ENCODE results near the gene STAG2. TPM values are rescaled to one million over a fixed set of nuclear protein-coding genes. Genes with fewer than 3 reads are reported as not detected.

STAG2 gene
- total RNA-seq, 4 donors from 2014 or later = 75.5 to 91.6 (median 84.4) TPM

DNA sequence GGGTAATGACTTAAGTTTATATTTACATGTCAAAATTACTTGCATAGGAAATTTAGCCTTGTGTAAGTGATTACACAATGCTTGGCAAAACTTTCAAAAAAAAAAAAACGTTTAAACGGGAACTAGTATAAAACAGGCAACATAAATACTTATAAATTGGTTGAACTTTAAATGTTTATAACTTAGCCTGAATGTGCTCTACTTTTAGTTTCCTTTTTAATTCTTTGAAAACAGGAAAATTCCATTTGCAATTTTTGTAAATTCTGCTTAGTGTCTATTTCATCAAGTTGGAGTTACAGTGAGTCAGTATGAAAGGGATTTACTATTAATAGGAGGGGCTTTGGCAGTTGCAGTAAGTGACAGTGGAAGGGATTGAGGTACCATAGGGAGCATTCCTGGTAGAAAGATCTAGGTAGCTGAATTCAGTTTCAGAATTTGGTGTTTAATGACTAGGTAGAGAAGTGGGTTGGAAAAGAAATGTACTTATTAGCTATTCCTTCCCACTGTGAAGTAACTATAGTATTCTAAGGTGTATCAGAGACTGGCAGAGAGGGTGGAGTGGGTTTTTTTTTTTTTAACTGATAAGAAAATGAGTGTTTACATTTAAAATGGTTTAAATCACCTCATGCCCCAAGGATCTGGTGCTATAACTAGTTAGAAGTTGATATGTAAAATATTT, 2.8 kb downstream of the STAG2 start:
- TF ChIP-seq, protein P1, sequence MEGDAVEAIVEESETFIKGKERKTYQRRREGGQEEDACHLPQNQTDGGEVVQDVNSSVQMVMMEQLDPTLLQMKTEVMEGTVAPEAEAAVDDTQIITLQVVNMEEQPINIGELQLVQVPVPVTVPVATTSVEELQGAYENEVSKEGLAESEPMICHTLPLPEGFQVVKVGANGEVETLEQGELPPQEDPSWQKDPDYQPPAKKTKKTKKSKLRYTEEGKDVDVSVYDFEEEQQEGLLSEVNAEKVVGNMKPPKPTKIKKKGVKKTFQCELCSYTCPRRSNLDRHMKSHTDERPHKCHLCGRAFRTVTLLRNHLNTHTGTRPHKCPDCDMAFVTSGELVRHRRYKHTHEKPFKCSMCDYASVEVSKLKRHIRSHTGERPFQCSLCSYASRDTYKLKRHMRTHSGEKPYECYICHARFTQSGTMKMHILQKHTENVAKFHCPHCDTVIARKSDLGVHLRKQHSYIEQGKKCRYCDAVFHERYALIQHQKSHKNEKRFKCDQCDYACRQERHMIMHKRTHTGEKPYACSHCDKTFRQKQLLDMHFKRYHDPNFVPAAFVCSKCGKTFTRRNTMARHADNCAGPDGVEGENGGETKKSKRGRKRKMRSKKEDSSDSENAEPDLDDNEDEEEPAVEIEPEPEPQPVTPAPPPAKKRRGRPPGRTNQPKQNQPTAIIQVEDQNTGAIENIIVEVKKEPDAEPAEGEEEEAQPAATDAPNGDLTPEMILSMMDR (IDR thresholded peaks at IDR 0.05; ENCODE audit: low read depth) = no peak

DNA sequence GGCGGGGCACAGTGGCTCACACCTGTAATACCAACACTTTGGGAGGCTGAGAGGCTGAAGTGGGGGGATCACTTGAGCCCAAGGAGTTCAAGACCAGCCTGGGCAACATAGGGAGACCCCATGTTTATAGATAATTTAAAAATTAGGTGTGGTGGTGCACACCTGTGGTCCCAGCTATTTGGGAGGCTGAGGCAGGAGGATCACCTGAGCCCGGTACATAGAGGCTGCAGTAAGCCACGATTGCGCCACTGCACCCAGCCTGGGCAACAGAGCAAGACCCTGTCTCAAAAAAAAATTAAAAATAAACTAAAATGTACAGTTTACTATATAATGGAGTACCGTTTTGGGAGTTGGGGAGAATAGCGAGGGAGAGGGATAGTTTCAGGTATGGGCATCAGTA, 4.2 kb downstream of the STAG2 start:
- TF ChIP-seq, protein P1 (IDR thresholded peaks at IDR 0.05; ENCODE audit: low read depth) = no peak

DNA sequence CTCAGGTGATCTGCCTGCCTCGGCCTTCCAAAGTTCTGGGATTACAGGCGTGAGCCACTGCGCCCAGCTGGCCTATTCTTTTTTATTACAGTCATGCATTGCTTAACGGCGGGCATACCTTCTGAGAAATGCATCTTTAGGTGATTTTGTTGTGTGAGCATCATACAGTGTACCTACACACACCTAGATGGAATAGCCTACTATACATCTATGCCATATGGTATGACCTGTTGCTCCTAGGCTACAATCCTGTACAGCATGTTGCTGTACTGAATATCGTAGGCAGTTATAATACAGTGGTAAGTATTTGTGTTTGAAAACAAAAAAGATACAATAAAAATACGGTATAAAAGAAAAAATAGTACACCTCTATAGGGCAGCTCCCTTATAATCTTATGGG, 6.0 kb downstream of the STAG2 start:
- TF ChIP-seq, protein P1 (IDR thresholded peaks at IDR 0.05; ENCODE audit: low read depth) = no peak

DNA sequence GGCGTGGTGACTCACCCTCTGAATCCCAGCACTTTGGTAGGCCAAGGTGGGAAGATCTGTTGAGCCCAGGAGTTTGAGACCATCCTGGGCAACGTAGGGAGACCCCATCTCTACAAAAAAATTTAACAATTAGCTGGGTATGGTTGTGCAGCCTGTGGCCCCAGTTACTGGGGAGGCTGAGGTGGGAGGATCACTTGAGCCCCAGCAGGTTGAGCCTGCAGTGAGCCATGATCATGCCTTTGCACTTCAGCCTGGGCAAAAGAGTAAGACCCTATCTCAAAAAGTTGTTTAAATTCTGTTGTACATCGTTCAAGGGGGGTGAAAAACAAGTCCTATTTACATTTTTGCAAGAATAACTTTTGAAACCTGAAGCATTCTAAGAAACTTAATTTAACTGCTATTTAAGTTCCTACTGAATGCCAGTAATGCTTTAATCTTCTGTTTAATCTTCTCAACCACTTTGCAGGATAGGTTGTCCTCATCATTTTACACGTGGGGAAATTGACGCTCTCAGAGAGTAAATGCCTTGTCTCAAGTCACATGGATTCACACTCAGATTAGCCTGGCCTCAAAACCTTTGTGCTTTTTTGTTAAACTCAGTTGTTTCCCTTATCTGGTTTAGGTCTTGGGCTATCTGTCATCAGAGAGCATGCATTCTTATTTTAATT, 7.0 kb downstream of the STAG2 start:
- TF ChIP-seq, protein P1 (IDR thresholded peaks at IDR 0.05; ENCODE audit: low read depth) = no peak

DNA sequence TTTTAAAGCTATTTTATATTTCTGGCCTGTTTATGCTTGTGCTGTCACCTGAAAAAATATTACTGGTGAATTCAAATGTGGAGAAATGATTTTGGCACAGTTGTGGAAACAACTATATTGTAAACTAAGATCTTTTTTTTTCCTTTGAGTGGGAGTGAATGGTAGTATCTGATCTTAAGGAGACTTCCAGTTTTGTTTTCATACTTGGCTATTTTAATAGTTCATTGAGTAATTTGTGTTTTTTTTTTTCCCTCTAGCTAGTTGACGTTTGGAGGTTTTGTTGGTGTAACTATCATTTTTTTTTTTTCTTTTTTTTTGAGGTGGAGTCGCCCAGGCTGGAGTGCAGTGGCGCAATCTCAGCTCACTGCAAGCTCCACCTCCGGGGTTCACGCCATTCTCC, 10.5 kb downstream of the STAG2 start:
- TF ChIP-seq, protein P1 (IDR thresholded peaks at IDR 0.05; ENCODE audit: low read depth) = no peak

DNA sequence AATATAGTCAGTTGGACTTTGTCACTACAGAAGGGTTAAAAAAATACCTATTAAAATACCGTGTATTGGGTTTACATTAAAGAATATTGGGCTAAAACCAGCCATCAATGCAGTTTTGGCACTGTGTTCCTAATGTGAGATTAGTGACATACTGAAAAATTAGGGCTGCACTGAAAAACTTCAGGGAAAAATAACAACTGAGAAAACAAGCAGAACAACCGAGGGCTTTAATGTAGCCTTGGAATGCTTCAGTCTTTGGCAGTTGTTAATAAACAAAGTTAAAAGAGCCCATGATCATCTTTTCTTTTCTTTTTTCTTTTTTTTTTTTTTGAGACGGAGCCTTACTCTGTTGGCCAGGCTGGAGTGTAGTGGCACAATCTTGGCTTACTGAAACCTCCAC, 12.4 kb downstream of the STAG2 start:
- TF ChIP-seq, protein P1 (IDR thresholded peaks at IDR 0.05; ENCODE audit: low read depth) = no peak

DNA sequence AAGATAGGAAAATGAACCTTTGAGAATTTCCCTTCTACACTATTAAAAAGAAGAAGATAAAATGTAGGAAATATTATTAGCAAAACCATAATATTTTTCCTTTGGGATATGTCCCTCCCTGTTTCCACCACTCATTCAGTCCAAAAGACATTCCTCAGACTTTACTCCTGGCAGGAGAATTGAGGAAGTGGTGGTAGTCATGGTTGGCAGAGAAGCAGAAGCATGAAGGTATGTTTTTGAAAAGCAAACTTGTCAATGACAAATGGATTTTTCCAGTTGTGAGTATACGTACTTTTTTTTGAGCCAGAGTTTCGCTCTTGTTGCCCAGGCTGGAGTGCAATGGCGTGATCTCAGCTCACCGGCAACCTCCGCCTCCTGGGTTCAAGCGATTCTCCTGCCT, 13.7 kb downstream of the STAG2 start:
- TF ChIP-seq, protein P1 (IDR thresholded peaks at IDR 0.05; ENCODE audit: low read depth) = no peak

All from subcutaneous adipose tissue (tissue), 4 donors.